Measurements from ENCODE around the gene RNF149.
"Not testable (repeated sequence)": the region's sequence is repeated elsewhere in the genome, so short reads cannot be mapped to it uniquely, and the experiment has no call there.

Gene RNF149

DNA sequence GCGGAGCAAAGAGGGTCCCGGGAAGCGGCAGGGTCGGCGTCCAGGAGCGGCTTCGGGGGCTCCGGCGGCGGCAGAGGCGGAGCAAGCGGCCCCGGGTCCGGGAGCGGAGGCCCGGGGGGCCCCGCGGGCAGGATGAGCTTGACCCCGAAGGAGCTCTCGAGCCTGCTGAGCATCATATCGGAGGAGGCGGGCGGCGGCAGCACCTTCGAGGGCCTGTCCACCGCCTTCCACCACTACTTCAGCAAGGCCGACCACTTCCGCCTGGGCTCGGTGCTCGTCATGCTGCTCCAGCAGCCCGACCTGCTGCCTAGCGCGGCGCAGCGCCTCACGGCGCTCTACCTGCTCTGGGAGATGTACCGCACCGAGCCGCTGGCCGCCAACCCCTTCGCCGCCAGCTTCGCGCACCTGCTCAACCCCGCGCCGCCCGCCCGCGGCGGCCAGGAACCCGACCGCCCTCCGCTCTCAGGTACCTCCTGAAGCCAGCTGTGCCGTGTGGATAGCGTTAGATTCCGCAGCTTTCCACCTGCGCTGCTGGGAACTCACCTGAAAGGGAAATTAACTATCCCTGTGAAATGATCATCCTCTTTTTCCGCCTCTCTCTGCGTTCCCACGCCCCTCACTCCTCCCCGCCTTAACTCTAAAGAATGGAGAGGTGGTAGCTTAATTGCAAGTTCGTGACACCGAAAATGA, 55.3 kb downstream of the RNF149 start:
- Histone ChIP-seq H2AFZ (ENCODE audit: low read length) (no peak overlapping the region), H3K36me3 (ENCODE audit: insufficient read depth, low read length) (peaks cover 8% of the 10 kb centered on the region), H3K9me2 (ENCODE audit: low read depth, low read length) (no peaks in the 10 kb centered on the region), H3K4me1 (ENCODE audit: insufficient read depth, low read length, severe bottlenecking) (peaks cover 23% of the 10 kb centered on the region), H3K4me2 (ENCODE audit: low read length) (peak overlapping the region; percentile 76), H4K20me1 (ENCODE audit: insufficient read depth, low read length) (no peaks in the 10 kb centered on the region), H3K79me2 (ENCODE audit: insufficient read depth, low read length) (peaks cover 20% of the 10 kb centered on the region), H3K27me3 (ENCODE audit: insufficient read depth, low read length) (no peaks in the 10 kb centered on the region), H3K4me3 (ENCODE audit: low read depth, low read length, poor library complexity, severe bottlenecking) (peak overlapping the region; percentile 81), H3K9ac (ENCODE audit: low read length) (peak overlapping the region; percentile 86), H3K27ac (ENCODE audit: low read depth, low read length, poor library complexity, severe bottlenecking) (no peak overlapping the region), H3K9me3 (ENCODE audit: low read length) (no peaks in the 10 kb centered on the region), H3F3A (ENCODE audit: insufficient read depth, low read length) (no peaks in the 10 kb centered on the region)
- TF ChIP-seq EZH2 (IDR thresholded peaks at IDR 0.05; ENCODE audit: borderline replicate concordance, low read length), result no peak
- TF ChIP-seq, protein P1, sequence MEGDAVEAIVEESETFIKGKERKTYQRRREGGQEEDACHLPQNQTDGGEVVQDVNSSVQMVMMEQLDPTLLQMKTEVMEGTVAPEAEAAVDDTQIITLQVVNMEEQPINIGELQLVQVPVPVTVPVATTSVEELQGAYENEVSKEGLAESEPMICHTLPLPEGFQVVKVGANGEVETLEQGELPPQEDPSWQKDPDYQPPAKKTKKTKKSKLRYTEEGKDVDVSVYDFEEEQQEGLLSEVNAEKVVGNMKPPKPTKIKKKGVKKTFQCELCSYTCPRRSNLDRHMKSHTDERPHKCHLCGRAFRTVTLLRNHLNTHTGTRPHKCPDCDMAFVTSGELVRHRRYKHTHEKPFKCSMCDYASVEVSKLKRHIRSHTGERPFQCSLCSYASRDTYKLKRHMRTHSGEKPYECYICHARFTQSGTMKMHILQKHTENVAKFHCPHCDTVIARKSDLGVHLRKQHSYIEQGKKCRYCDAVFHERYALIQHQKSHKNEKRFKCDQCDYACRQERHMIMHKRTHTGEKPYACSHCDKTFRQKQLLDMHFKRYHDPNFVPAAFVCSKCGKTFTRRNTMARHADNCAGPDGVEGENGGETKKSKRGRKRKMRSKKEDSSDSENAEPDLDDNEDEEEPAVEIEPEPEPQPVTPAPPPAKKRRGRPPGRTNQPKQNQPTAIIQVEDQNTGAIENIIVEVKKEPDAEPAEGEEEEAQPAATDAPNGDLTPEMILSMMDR (IDR thresholded peaks at IDR 0.05; ENCODE audit: low read length), result no peak

DNA sequence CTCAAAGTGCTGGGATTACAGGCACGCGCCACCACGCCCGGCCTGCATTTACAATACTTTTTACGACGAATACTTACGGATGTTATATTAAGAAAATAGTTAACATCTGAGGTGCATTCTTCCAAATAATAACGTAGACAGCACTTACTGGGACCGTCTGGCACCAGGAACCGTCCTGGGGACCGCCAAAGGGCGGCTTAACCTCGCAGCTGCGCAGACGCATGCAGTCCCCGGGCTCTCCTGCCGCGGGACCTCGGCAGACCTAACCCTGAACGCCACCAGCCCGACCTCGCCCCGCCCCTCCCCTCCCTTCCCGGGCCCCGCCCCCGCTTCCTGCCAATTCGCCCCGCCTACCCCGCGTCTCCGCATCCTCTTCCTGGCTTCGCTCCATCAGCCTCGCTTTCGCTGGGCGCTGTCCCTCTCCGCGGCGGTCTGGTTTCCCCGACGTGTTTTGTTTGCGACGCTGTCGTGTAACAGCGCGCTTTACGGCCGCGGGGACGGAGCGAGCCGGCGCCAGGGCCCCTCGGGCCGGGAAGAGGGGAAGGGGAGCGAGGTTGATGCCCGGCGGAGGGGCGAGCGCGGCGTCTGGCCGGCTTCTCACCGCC, 56.0 kb downstream of the RNF149 start, which contains the start of gene CNOT11:
Gene CNOT11 (plus strand): TSS at position 479 of the 605 bp plus-strand sequence. CDS start 79 bp downstream, at position 558.
- Histone ChIP-seq H3K79me2 (ENCODE audit: insufficient read depth, low read length) (peaks cover 20% of the 10 kb centered on the region), H2AFZ (ENCODE audit: low read length) (peak within 1 kb of the TSS; percentile 95; the same call in 1 of the 2 replicates), H3K27ac (ENCODE audit: low read depth, low read length, poor library complexity, severe bottlenecking) (peak within 1 kb of the TSS; percentile 33), H3K4me1 (ENCODE audit: insufficient read depth, low read length, severe bottlenecking) (peaks cover 23% of the 10 kb centered on the region), H3F3A (ENCODE audit: insufficient read depth, low read length) (no peaks in the 10 kb centered on the region), H3K27me3 (ENCODE audit: insufficient read depth, low read length) (no peaks in the 10 kb centered on the region), H3K36me3 (ENCODE audit: insufficient read depth, low read length) (peaks cover 2% of the 10 kb centered on the region), H3K4me2 (ENCODE audit: low read length) (peak within 1 kb of the TSS; percentile 76), H3K9me2 (ENCODE audit: low read depth, low read length) (no peaks in the 10 kb centered on the region), H3K9ac (ENCODE audit: low read length) (peak within 1 kb of the TSS; percentile 86), H4K20me1 (ENCODE audit: insufficient read depth, low read length) (no peaks in the 10 kb centered on the region), H3K4me3 (ENCODE audit: low read depth, low read length, poor library complexity, severe bottlenecking) (peak within 1 kb of the TSS; percentile 81), H3K9me3 (ENCODE audit: low read length) (no peaks in the 10 kb centered on the region)
- no peak for TF ChIP-seq EZH2 (IDR thresholded peaks at IDR 0.05; ENCODE audit: borderline replicate concordance, low read length)
- TF ChIP-seq, protein P1 (IDR thresholded peaks at IDR 0.05; ENCODE audit: low read length), result no peak

DNA sequence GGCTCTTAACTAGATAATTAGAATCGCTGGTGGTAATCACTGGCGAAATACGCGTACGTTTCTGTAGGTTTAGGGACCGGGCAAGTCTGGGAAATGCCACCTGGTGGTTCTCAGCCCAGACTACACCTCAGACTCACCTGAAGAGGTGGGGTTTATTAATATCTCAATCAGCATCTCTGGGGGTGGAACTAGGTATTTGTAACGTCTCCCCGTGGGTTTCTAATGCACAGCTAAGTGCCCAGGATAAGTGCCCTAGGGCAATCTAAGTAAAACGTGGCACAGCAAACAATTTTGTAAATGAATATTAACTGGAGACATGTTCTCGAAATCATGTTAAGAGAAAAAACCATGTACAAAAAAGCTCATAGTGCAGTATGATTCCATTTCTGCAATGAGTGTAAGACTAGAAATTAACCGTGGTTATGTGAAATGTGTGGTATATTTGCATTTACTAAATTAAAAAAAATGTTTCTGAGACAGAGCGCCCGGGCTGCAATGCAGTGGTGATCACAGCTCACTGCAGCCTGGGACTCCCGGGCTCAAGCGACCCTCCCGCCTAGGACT, 56.6 kb downstream of the RNF149 start:
- H3K27ac ChIP-seq (ENCODE audit: low read depth, low read length, poor library complexity, severe bottlenecking), result peak overlapping the region; percentile 33

DNA sequence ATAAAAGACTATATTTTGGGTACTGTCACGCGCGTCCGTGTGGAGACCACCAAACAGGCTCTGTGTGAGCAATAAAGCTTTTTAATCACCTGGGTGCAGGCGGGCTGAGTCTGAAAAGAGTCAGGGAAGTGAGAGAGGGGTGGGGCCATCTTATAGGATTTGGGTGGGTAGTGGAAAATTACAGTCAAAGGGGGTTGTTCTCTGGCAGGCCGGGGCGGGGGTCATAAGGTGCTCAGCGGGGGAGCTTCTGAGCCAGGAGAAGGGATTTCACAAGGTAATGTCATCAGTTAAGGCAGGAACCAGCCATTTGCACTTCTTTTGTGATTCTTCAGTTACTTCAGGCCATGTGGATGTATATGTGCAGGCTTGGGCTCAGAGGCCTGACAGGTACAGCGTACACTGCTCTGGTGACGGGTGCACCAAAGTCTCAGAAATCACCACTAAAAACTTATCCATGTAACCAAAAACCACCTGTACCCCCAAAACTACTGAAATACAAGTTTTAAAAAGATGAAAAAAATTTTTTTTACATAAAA, 57.2 kb downstream of the RNF149 start:
- H3K9ac ChIP-seq (ENCODE audit: low read length); H4K20me1 ChIP-seq (ENCODE audit: insufficient read depth, low read length); H3K9me3 ChIP-seq (ENCODE audit: low read length); H3K36me3 ChIP-seq (ENCODE audit: insufficient read depth, low read length); H3K9me2 ChIP-seq (ENCODE audit: low read depth, low read length); H3K27ac ChIP-seq (ENCODE audit: low read depth, low read length, poor library complexity, severe bottlenecking); H3F3A ChIP-seq (ENCODE audit: insufficient read depth, low read length); H3K27me3 ChIP-seq (ENCODE audit: insufficient read depth, low read length); H2AFZ ChIP-seq (ENCODE audit: low read length); H3K4me3 ChIP-seq (ENCODE audit: low read depth, low read length, poor library complexity, severe bottlenecking): not testable (repeated sequence)
- Histone ChIP-seq H3K4me1 (ENCODE audit: insufficient read depth, low read length, severe bottlenecking) (peaks cover 23% of the 10 kb centered on the region), H3K4me2 (ENCODE audit: low read length) (peak overlapping the region; percentile 75; the same call in 1 of the 2 replicates), H3K79me2 (ENCODE audit: insufficient read depth, low read length) (peaks cover 19% of the 10 kb centered on the region)

More for the DNA sequence above, 56.6 kb downstream of the RNF149 start:
- Histone ChIP-seq H3F3A (ENCODE audit: insufficient read depth, low read length) (no peaks in the 10 kb centered on the region), H3K4me1 (ENCODE audit: insufficient read depth, low read length, severe bottlenecking) (peaks cover 23% of the 10 kb centered on the region), H3K4me3 (ENCODE audit: low read depth, low read length, poor library complexity, severe bottlenecking) (peak overlapping the region; percentile 81), H3K79me2 (ENCODE audit: insufficient read depth, low read length) (peaks cover 20% of the 10 kb centered on the region), H4K20me1 (ENCODE audit: insufficient read depth, low read length) (no peaks in the 10 kb centered on the region), H3K9me3 (ENCODE audit: low read length) (no peaks in the 10 kb centered on the region), H3K9ac (ENCODE audit: low read length) (peak overlapping the region; percentile 70), H3K36me3 (ENCODE audit: insufficient read depth, low read length) (no peaks in the 10 kb centered on the region), H3K27me3 (ENCODE audit: insufficient read depth, low read length) (no peaks in the 10 kb centered on the region), H3K9me2 (ENCODE audit: low read depth, low read length) (no peaks in the 10 kb centered on the region), H2AFZ (ENCODE audit: low read length) (peak overlapping the region; percentile 95; the same call in 1 of the 2 replicates), H3K4me2 (ENCODE audit: low read length) (peak overlapping the region; percentile 75)
- no peak for TF ChIP-seq EZH2 (IDR thresholded peaks at IDR 0.05; ENCODE audit: borderline replicate concordance, low read length)
- TF ChIP-seq, protein P1 (IDR thresholded peaks at IDR 0.05; ENCODE audit: low read length), result peak; percentile 44
